ENCODE results near the gene PGM5. TPM values are rescaled to one million over a fixed set of nuclear protein-coding genes. Genes with fewer than 3 reads are reported as not detected.

PGM5 gene
- total RNA-seq, 1 donor from 2014 or later, result not detected

- H3K27me3 Mint-ChIP-seq (ENCODE audit: insufficient read depth), result peaks cover 4% of the 10 kb centered on the region
- no peak for DNase-seq (ENCODE audit: low spot score)
- intact Hi-C loops (cut with micrococcal nuclease), result no loop called here
- no peaks in the 10 kb centered on the region for H3K4me1 Mint-ChIP-seq (ENCODE audit: low read depth)
- no peaks in the 10 kb centered on the region for H3K36me3 Mint-ChIP-seq (ENCODE audit: low read depth)
- no peaks in the 10 kb centered on the region for H3K9me3 Mint-ChIP-seq
- no peak overlapping the region for H3K27ac Mint-ChIP-seq
- H3K4me3 Mint-ChIP-seq, result no peak overlapping the region
These were observed 72.1 kb downstream of the PGM5 start for GRCh38 chr9:68428481-68428880.

GRCh38 chr9:68429631-68430030 is 73.2 kb downstream of the PGM5 start:
- DNase-seq (ENCODE audit: low spot score), result no peak
- no peak overlapping the region for H3K27ac Mint-ChIP-seq
- H3K36me3 Mint-ChIP-seq (ENCODE audit: low read depth), result no peaks in the 10 kb centered on the region
- H3K4me3 Mint-ChIP-seq, result no peak overlapping the region
- intact Hi-C loops (cut with micrococcal nuclease), result no loop called here
- peaks cover 4% of the 10 kb centered on the region for H3K27me3 Mint-ChIP-seq (ENCODE audit: insufficient read depth)
- no peaks in the 10 kb centered on the region for H3K4me1 Mint-ChIP-seq (ENCODE audit: low read depth)
- no peaks in the 10 kb centered on the region for H3K9me3 Mint-ChIP-seq

GRCh38 chr9:68431307-68431706 is 74.9 kb downstream of the PGM5 start:
- no peak for DNase-seq (ENCODE audit: low spot score)
- H3K9me3 Mint-ChIP-seq, result no peaks in the 10 kb centered on the region
- no peaks in the 10 kb centered on the region for H3K4me1 Mint-ChIP-seq (ENCODE audit: low read depth)
- H3K27ac Mint-ChIP-seq, result no peak overlapping the region
- peaks cover 2% of the 10 kb centered on the region for H3K27me3 Mint-ChIP-seq (ENCODE audit: insufficient read depth)
- H3K36me3 Mint-ChIP-seq (ENCODE audit: low read depth), result no peaks in the 10 kb centered on the region
- intact Hi-C loops (cut with micrococcal nuclease), result no loop called here
- no peak overlapping the region for H3K4me3 Mint-ChIP-seq

GRCh38 chr9:68433531-68434110 is 77.2 kb downstream of the PGM5 start:
- Mint-ChIP-seq H3K27me3 (ENCODE audit: insufficient read depth) (peaks cover 5% of the 10 kb centered on the region), H3K4me1 (ENCODE audit: low read depth) (no peaks in the 10 kb centered on the region), H3K4me3 (no peak overlapping the region), H3K9me3 (no peaks in the 10 kb centered on the region), H3K27ac (no peak overlapping the region), H3K36me3 (ENCODE audit: low read depth) (no peaks in the 10 kb centered on the region)
- intact Hi-C loops (cut with micrococcal nuclease), result no loop called here
- DNase-seq (ENCODE audit: low spot score), result no peak

- H3K4me3 Mint-ChIP-seq, result no peak overlapping the region
- intact Hi-C loops (cut with micrococcal nuclease), result no loop called here
- no peak for DNase-seq (ENCODE audit: low spot score)
- H3K36me3 Mint-ChIP-seq (ENCODE audit: low read depth), result no peaks in the 10 kb centered on the region
- H3K4me1 Mint-ChIP-seq (ENCODE audit: low read depth), result no peaks in the 10 kb centered on the region
- peaks cover 7% of the 10 kb centered on the region for H3K9me3 Mint-ChIP-seq
- H3K27ac Mint-ChIP-seq, result no peak overlapping the region
- H3K27me3 Mint-ChIP-seq (ENCODE audit: insufficient read depth), result peaks cover 13% of the 10 kb centered on the region
These were observed 81.4 kb downstream of the PGM5 start for GRCh38 chr9:68437785-68438184.

GRCh38 chr9:68443624-68444023 is 87.2 kb downstream of the PGM5 start:
- no peak for DNase-seq (ENCODE audit: low spot score)
- intact Hi-C loops (cut with micrococcal nuclease), result no loop called here
- H3K27me3 Mint-ChIP-seq (ENCODE audit: insufficient read depth), result peaks cover 11% of the 10 kb centered on the region
- H3K36me3 Mint-ChIP-seq (ENCODE audit: low read depth), result no peaks in the 10 kb centered on the region
- no peaks in the 10 kb centered on the region for H3K4me1 Mint-ChIP-seq (ENCODE audit: low read depth)
- no peak overlapping the region for H3K27ac Mint-ChIP-seq
- peaks cover 7% of the 10 kb centered on the region for H3K9me3 Mint-ChIP-seq
- H3K4me3 Mint-ChIP-seq, result no peak overlapping the region

- DNase-seq (ENCODE audit: low spot score), result no peak
- Mint-ChIP-seq H3K4me1 (ENCODE audit: low read depth) (no peaks in the 10 kb centered on the region), H3K4me3 (no peak overlapping the region), H3K27me3 (ENCODE audit: insufficient read depth) (peaks cover 10% of the 10 kb centered on the region), H3K36me3 (ENCODE audit: low read depth) (no peaks in the 10 kb centered on the region), H3K27ac (no peak overlapping the region), H3K9me3 (peaks cover under 1% of the 10 kb centered on the region)
- intact Hi-C loops (cut with micrococcal nuclease), result no loop called here
These were observed 90.4 kb downstream of the PGM5 start for GRCh38 chr9:68446836-68447235.

GRCh38 chr9:68447611-68448010 is 91.2 kb downstream of the PGM5 start:
- H3K36me3 Mint-ChIP-seq (ENCODE audit: low read depth), result no peaks in the 10 kb centered on the region
- no peak overlapping the region for H3K4me3 Mint-ChIP-seq
- intact Hi-C loops (cut with micrococcal nuclease), result no loop called here
- H3K27me3 Mint-ChIP-seq (ENCODE audit: insufficient read depth), result peaks cover 13% of the 10 kb centered on the region
- H3K4me1 Mint-ChIP-seq (ENCODE audit: low read depth), result no peaks in the 10 kb centered on the region
- no peak overlapping the region for H3K27ac Mint-ChIP-seq
- H3K9me3 Mint-ChIP-seq, result no peaks in the 10 kb centered on the region
- no peak for DNase-seq (ENCODE audit: low spot score)

GRCh38 chr9:68454579-68455334 is 98.3 kb downstream of the PGM5 start:
- H3K27me3 Mint-ChIP-seq (ENCODE audit: insufficient read depth), result peaks cover 6% of the 10 kb centered on the region
- DNase-seq (ENCODE audit: low spot score), result no peak
- H3K4me1 Mint-ChIP-seq (ENCODE audit: low read depth), result no peaks in the 10 kb centered on the region
- intact Hi-C loops (cut with micrococcal nuclease), result no loop called here
- H3K9me3 Mint-ChIP-seq, result no peaks in the 10 kb centered on the region
- no peak overlapping the region for H3K27ac Mint-ChIP-seq
- H3K4me3 Mint-ChIP-seq, result no peak overlapping the region
- H3K36me3 Mint-ChIP-seq (ENCODE audit: low read depth), result no peaks in the 10 kb centered on the region

GRCh38 chr9:68455451-68455850 is 99.0 kb downstream of the PGM5 start:
- Mint-ChIP-seq H3K27ac (no peak overlapping the region), H3K36me3 (ENCODE audit: low read depth) (no peaks in the 10 kb centered on the region), H3K4me3 (no peak overlapping the region), H3K4me1 (ENCODE audit: low read depth) (no peaks in the 10 kb centered on the region), H3K9me3 (no peaks in the 10 kb centered on the region), H3K27me3 (ENCODE audit: insufficient read depth) (peaks cover 6% of the 10 kb centered on the region)
- no peak for DNase-seq (ENCODE audit: low spot score)
- intact Hi-C loops (cut with micrococcal nuclease), result no loop called here

- Mint-ChIP-seq H3K4me1 (ENCODE audit: low read depth) (no peaks in the 10 kb centered on the region), H3K9me3 (no peaks in the 10 kb centered on the region), H3K36me3 (ENCODE audit: low read depth) (no peaks in the 10 kb centered on the region), H3K27ac (no peak overlapping the region), H3K27me3 (ENCODE audit: insufficient read depth) (peaks cover 2% of the 10 kb centered on the region), H3K4me3 (no peak overlapping the region)
- intact Hi-C loops (cut with micrococcal nuclease), result no loop called here
- DNase-seq (ENCODE audit: low spot score), result no peak
These were observed 101.4 kb downstream of the PGM5 start for GRCh38 chr9:68457803-68458202.

- H3K36me3 Mint-ChIP-seq (ENCODE audit: low read depth), result no peaks in the 10 kb centered on the region
- no peaks in the 10 kb centered on the region for H3K4me1 Mint-ChIP-seq (ENCODE audit: low read depth)
- no peak overlapping the region for H3K27ac Mint-ChIP-seq
- H3K9me3 Mint-ChIP-seq, result no peaks in the 10 kb centered on the region
- intact Hi-C loops (cut with micrococcal nuclease), result no loop called here
- H3K4me3 Mint-ChIP-seq, result no peak overlapping the region
- peaks cover 7% of the 10 kb centered on the region for H3K27me3 Mint-ChIP-seq (ENCODE audit: insufficient read depth)
- no peak for DNase-seq (ENCODE audit: low spot score)
These were observed 102.5 kb downstream of the PGM5 start for GRCh38 chr9:68458918-68459317.

- intact Hi-C loops (cut with micrococcal nuclease), result no loop called here
- Mint-ChIP-seq H3K36me3 (ENCODE audit: low read depth) (no peaks in the 10 kb centered on the region), H3K4me1 (ENCODE audit: low read depth) (no peaks in the 10 kb centered on the region), H3K27ac (no peak overlapping the region), H3K4me3 (no peak overlapping the region), H3K9me3 (no peaks in the 10 kb centered on the region), H3K27me3 (ENCODE audit: insufficient read depth) (peaks cover 14% of the 10 kb centered on the region)
- no peak for DNase-seq (ENCODE audit: low spot score)
These were observed 105.8 kb downstream of the PGM5 start for GRCh38 chr9:68462105-68462775.
